SW 1271 (cell line): ENCODE measurements around the gene KIT.

Experiments
- DNase-seq, 2 experiments: peaks; one replicate each; lab custom pipeline; 2025; lab: John Stamatoyannopoulos, UW

The KIT gene

GRCh38 chr4:54660591-54660990 is 2.8 kb downstream of the KIT start:
- DNase-seq, result no peak

GRCh38 chr4:54661169-54661568 is 3.4 kb downstream of the KIT start:
- DNase-seq, result no peak

- no peak for DNase-seq
Measured at GRCh38 chr4:54661686-54662085, 3.9 kb downstream of the KIT start.

GRCh38 chr4:54662123-54662522 is 4.4 kb downstream of the KIT start:
- no peak for DNase-seq

GRCh38 chr4:54662901-54663585 is 5.3 kb downstream of the KIT start:
- no peak for DNase-seq

GRCh38 chr4:54664400-54664799 is 6.6 kb downstream of the KIT start:
- DNase-seq, result no peak

- no peak for DNase-seq
Measured at GRCh38 chr4:54668014-54668611, 10.4 kb downstream of the KIT start.

- DNase-seq, result no peak
Measured at GRCh38 chr4:54669831-54670230, 12.1 kb downstream of the KIT start.

- no peak for DNase-seq
Measured at GRCh38 chr4:54675721-54676461, 18.1 kb downstream of the KIT start.

GRCh38 chr4:54676658-54677057 is 18.9 kb downstream of the KIT start:
- DNase-seq, result no peak

- no peak for DNase-seq
Measured at GRCh38 chr4:54677416-54677815, 19.7 kb downstream of the KIT start.

- no peak for DNase-seq
Measured at GRCh38 chr4:54677853-54678650, 20.3 kb downstream of the KIT start.

GRCh38 chr4:54678826-54679225 is 21.1 kb downstream of the KIT start:
- no peak for DNase-seq

GRCh38 chr4:54679813-54680212 is 22.1 kb downstream of the KIT start:
- no peak for DNase-seq

GRCh38 chr4:54683616-54684346 is 26.0 kb downstream of the KIT start:
- no peak for DNase-seq

- DNase-seq, result no peak
Measured at GRCh38 chr4:54685810-54686209, 28.1 kb downstream of the KIT start.

- DNase-seq, result no peak
Measured at GRCh38 chr4:54687887-54688841, 30.4 kb downstream of the KIT start.

- no peak for DNase-seq
Measured at GRCh38 chr4:54695337-54695736, 37.6 kb downstream of the KIT start.

- no peak for DNase-seq
Measured at GRCh38 chr4:54695788-54696187, 38.0 kb downstream of the KIT start.

- DNase-seq, result no peak
Measured at GRCh38 chr4:54696649-54697048, 38.9 kb downstream of the KIT start.

- DNase-seq, result no peak
Measured at GRCh38 chr4:54700986-54701385, 43.2 kb downstream of the KIT start.
